GM21526 (cell line): ENCODE measurements around the gene KARS1.

Source experiments
- ATAC-seq: cut with Tn5 transposase; IDR thresholded peaks from one replicate; pipeline ENCODE4 v1.9.1; 2021; ENCODE audit warnings: moderate library complexity; ENCODE audit not compliant: unreplicated experiment, low FRiP score

The KARS1 gene

GRCh38 chr16:75589306-75589705 lies 58.2 kb downstream of the KARS1 start:
- ATAC-seq, result no peak

GRCh38 chr16:75588716-75589115 lies 58.7 kb downstream of the KARS1 start:
- ATAC-seq, result no peak

DNA sequence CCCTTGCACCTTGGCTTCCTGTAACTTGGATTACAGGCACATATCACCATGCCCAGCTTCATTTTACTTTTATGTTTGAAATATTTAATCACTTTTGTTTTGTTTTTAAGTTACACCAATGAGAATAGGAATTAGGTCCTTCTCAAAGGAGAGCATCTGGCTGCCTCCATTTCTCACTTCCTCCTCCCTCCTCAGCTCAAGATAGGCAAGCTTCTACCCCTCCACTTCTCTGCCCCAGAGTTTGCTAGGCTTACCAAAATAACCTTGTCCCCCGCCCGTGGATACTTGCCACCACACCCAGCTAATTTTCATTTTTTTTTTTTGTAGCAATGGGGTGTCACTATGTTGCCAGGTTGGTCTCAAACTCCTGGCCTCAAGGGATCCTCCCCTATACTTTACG lies 63.4 kb downstream of the KARS1 start:
- peak; percentile 84 for ATAC-seq

GRCh38 chr16:75579281-75579834 lies 68.1 kb downstream of the KARS1 start:
- ATAC-seq, result no peak

DNA sequence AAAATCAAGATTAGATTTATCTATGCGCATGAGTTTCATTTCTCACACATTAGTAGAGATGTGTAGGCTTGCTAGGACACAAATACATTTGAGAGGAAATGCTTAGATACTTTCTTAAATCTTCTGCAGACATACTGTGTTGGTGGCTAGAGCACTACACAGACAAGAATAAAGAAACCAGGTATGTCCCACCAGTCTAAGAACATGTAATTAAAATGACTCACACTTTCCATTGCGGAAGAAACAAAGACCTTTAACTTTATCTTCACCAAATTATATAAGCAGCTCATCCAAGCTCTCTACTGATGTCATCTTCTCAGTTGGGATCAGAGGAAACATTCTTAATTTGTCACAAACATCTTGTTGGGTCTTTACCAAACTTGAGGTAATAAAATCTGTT lies 68.7 kb downstream of the KARS1 start:
- no peak for ATAC-seq

DNA sequence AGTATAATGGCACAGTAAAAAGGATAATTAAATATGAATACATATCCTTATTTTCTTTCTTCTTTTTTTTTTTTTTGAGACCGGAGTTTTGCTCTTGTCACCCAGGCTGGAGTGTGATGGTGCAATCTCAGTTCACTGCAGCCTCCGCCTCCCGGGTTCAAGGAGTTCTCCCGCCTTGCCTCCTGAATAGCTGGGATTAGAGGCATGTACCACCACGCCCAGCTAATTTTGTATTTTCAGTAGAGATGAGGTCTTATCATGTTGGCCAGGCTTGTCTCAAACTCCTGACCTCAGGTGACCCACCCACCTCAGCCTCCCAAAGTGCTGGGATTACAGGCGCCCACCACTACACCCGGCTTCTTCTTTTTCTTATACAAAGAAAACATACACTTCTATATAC lies 69.3 kb downstream of the KARS1 start:
- ATAC-seq, result no peak
